Astrocyte (in vitro differentiated cells and primary cell): ENCODE data around the gene GPR180. TPM values are rescaled to one million over a fixed set of nuclear protein-coding genes. Genes with fewer than 3 reads are reported as not detected.

Experiments used
- DNase-seq: peaks from one replicate; pipeline ENCODE4 v3.0.0-alpha.2; 2010; ENCODE audit warnings: low read depth
- FAIRE-seq: peaks from 2 replicates; lab custom pipeline; 2011; peaks lifted over from hg19 to GRCh38; lab: Jason Lieb, UNC
- H2AFZ ChIP-seq: 2 replicates; pipeline ENCODE4 v1.6.0; 2012; ENCODE audit warnings: low read depth, low read length, inconsistent platforms
- H3K27ac ChIP-seq: 2 replicates; pipeline ENCODE4 v1.5.1; 2011; ENCODE audit warnings: low read depth, low read length, inconsistent platforms
- H3K27me3 ChIP-seq: 2 replicates; pipeline ENCODE4 v1.6.0; 2011; ENCODE audit warnings: low read length, inconsistent platforms; ENCODE audit not compliant: insufficient read depth
- H3K36me3 ChIP-seq: 2 replicates; pipeline ENCODE4 v1.5.1; 2011; ENCODE audit warnings: low read length, inconsistent platforms; ENCODE audit not compliant: insufficient read depth
- H3K4me1 ChIP-seq: 2 replicates; pipeline ENCODE4 v1.5.1; 2011; ENCODE audit warnings: low read length, inconsistent platforms; ENCODE audit not compliant: insufficient read depth
- H3K4me2 ChIP-seq: 2 replicates; pipeline ENCODE4 v1.6.0; 2012; ENCODE audit warnings: low read length, inconsistent platforms
- H3K4me3 ChIP-seq: 2 replicates; pipeline ENCODE4 v1.5.1; 2011; ENCODE audit warnings: low read depth, mild to moderate bottlenecking, low read length, inconsistent platforms; ENCODE audit not compliant: insufficient read depth
- H3K79me2 ChIP-seq: 2 replicates; pipeline ENCODE4 v1.6.0; 2012; ENCODE audit warnings: mild to moderate bottlenecking, low read length, inconsistent platforms; ENCODE audit not compliant: insufficient read depth
- H3K9ac ChIP-seq: 2 replicates; pipeline ENCODE4 v1.6.0; 2012; ENCODE audit warnings: mild to moderate bottlenecking, low read length, inconsistent platforms
- H3K9me3 ChIP-seq: 2 replicates; pipeline ENCODE4 v1.5.1; 2012; ENCODE audit warnings: low read depth, mild to moderate bottlenecking, low read length, inconsistent platforms; ENCODE audit not compliant: insufficient read depth
- H4K20me1 ChIP-seq: 2 replicates; pipeline ENCODE4 v1.6.0; 2012; ENCODE audit warnings: low read length, inconsistent platforms; ENCODE audit not compliant: insufficient read depth
- H3K27ac Mint-ChIP-seq: one replicate; pipeline ENCODE4 v1.8.0; 2021; ENCODE audit warnings: mild to moderate bottlenecking, mixed read lengths; ENCODE audit not compliant: unreplicated experiment
- H3K27me3 Mint-ChIP-seq: one replicate; pipeline ENCODE4 v1.8.0; 2021; ENCODE audit warnings: low read depth, mixed read lengths; ENCODE audit not compliant: unreplicated experiment
- H3K36me3 Mint-ChIP-seq: one replicate; pipeline ENCODE4 v1.8.0; 2021; ENCODE audit warnings: low read depth, mixed read lengths; ENCODE audit not compliant: unreplicated experiment
- H3K4me1 Mint-ChIP-seq: one replicate; pipeline ENCODE4 v1.8.0; 2021; ENCODE audit warnings: low read depth, mixed read lengths; ENCODE audit not compliant: unreplicated experiment
- H3K4me3 Mint-ChIP-seq: one replicate; pipeline ENCODE4 v1.8.0; 2021; ENCODE audit warnings: mild to moderate bottlenecking, moderate library complexity, mixed read lengths; ENCODE audit not compliant: unreplicated experiment
- H3K9me3 Mint-ChIP-seq: one replicate; pipeline ENCODE4 v1.8.0; 2021; ENCODE audit warnings: mild to moderate bottlenecking, mixed read lengths; ENCODE audit not compliant: unreplicated experiment
- CTCF ChIP-seq: IDR thresholded peaks from 2 replicates; pipeline ENCODE4 v1.5.1; 2011; ENCODE audit warnings: low read depth, mild to moderate bottlenecking, inconsistent platforms, low read length, moderate library complexity; ENCODE audit not compliant: insufficient read depth
- EZH2 ChIP-seq: IDR thresholded peaks from 2 replicates; pipeline ENCODE4 v1.6.1; 2012; ENCODE audit warnings: mild to moderate bottlenecking, low read length, inconsistent platforms; ENCODE audit not compliant: insufficient read depth
- total RNA-seq: library from RNA; stranded (reverse); gene quantifications from 2 replicates; pipeline ENCODE4 v1.2.1, GENCODE V29; 2021

The GPR180 gene
- total RNA-seq, 1 donor from 2014 or later = 10.0 TPM

GRCh38 chr13:94595001-94595949 is 6.4 kb upstream of the GPR180 start:
- H3K27me3 Mint-ChIP-seq = no peaks in the 10 kb centered on the region
- H3K36me3 Mint-ChIP-seq = no peaks in the 10 kb centered on the region
- H3K27ac ChIP-seq = peak overlapping the region; percentile 79
- peaks cover 14% of the 10 kb centered on the region for H3K4me1 Mint-ChIP-seq
- peak overlapping the region; percentile 93 for H3K27ac Mint-ChIP-seq
- peak overlapping the region; percentile 91 for H2AFZ ChIP-seq
- TF ChIP-seq EZH2 = no peak
- no peak for TF ChIP-seq CTCF
- peak overlapping the region; percentile 96 for H3K9ac ChIP-seq
- no peaks in the 10 kb centered on the region for H3K9me3 ChIP-seq
- DNase-seq (no peak), FAIRE-seq (no peak)
- H3K9me3 Mint-ChIP-seq = no peaks in the 10 kb centered on the region
- H3K4me2 ChIP-seq = peak overlapping the region; percentile 87
- H4K20me1 ChIP-seq = peaks cover 12% of the 10 kb centered on the region
- H3K4me3 Mint-ChIP-seq = peak overlapping the region; percentile 96
- H3K4me3 ChIP-seq = peak overlapping the region; percentile 98
- peaks cover 39% of the 10 kb centered on the region for H3K79me2 ChIP-seq
- peaks cover 7% of the 10 kb centered on the region for H3K4me1 ChIP-seq
- no peaks in the 10 kb centered on the region for H3K27me3 ChIP-seq
- H3K36me3 ChIP-seq = peaks cover 13% of the 10 kb centered on the region

- no peaks in the 10 kb centered on the region for H3K9me3 ChIP-seq
- peak within 1 kb of the TSS; percentile 79 for H3K27ac ChIP-seq
- no peak for TF ChIP-seq CTCF
- no peak for TF ChIP-seq EZH2
- Mint-ChIP-seq H3K27ac (peak within 1 kb of the TSS; percentile 93), H3K27me3 (no peaks in the 10 kb centered on the region), H3K9me3 (peaks cover 4% of the 10 kb centered on the region), H3K36me3 (no peaks in the 10 kb centered on the region), H3K4me3 (peak within 1 kb of the TSS; percentile 96), H3K4me1 (peaks cover 14% of the 10 kb centered on the region)
- peak within 1 kb of the TSS; percentile 91 for H2AFZ ChIP-seq
- H4K20me1 ChIP-seq = peaks cover 12% of the 10 kb centered on the region
- peaks cover 6% of the 10 kb centered on the region for H3K36me3 ChIP-seq
- H3K4me3 ChIP-seq = peak within 1 kb of the TSS; percentile 98
- DNase-seq = peak; percentile 94
- peaks cover 37% of the 10 kb centered on the region for H3K79me2 ChIP-seq
- peak; percentile 50 for FAIRE-seq
- H3K4me1 ChIP-seq = peaks cover 7% of the 10 kb centered on the region
- H3K27me3 ChIP-seq = no peaks in the 10 kb centered on the region
- peak within 1 kb of the TSS; percentile 87 for H3K4me2 ChIP-seq
- peak within 1 kb of the TSS; percentile 96 for H3K9ac ChIP-seq
Observed at GRCh38 chr13:94595950-94596574, 5.6 kb upstream of the GPR180 start, which contains the start of gene TGDS. Gene TGDS (minus strand): TSS chr13:94596152. CDS start chr13:94596136, 16 bp downstream.
